ENCODE data around the gene STK10. TPM values are rescaled to one million over a fixed set of nuclear protein-coding genes. Genes with fewer than 3 reads are reported as not detected.

The STK10 gene
- total and polyA plus RNA-seq, 2 experiments from 2014 or later: 21.2 to 28.9 TPM

DNA sequence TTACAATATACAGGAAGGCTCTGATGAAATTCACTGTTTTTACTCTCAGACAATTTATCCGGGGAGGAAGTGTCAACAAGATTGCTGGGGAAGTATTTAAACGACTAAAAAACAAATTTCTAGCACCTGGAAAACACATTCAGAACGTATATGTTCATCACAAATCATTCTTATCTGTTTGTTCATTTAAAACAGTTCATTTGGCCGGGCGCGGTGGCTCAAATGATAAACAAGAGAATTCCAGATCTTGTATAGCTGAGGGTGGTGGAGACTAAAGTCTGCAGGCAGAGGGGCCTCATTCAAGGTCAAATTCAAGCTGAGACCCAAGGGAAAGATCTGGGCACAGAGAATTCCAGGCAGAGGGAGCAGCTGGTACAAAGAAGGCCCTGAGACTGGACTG, 90.0 kb downstream of the STK10 start:
- 77% methylated on average over 6 of the region's 6 CpGs for WGBS, 2 experiments (ENCODE audit: low coverage in 1 of 2, low lambda C conversion rate in 2 of 2, missing lambda C conversion rate in 2 of 2)
- Histone ChIP-seq H3F3A (ENCODE audit: insufficient read depth) (peaks cover 1% of the 10 kb centered on the region), H4K20me1 (ENCODE audit: insufficient read depth) (no peaks in the 10 kb centered on the region), H3K79me2 (ENCODE audit: insufficient read depth) (peaks cover 22% of the 10 kb centered on the region), H3K36me3 (ENCODE audit: low read depth) (peaks cover 8% of the 10 kb centered on the region; the same call in 1 of the 2 replicates), H3K27ac (no peak overlapping the region), H3K9me3 (ENCODE audit: low read depth) (no peaks in the 10 kb centered on the region), H3K27me3 (replicated peaks; ENCODE audit: insufficient read depth) (no peaks in the 10 kb centered on the region), H3K4me2 (ENCODE audit: unreplicated experiment) (no peak overlapping the region), H3K4me1 (ENCODE audit: insufficient read depth) (peaks cover 8% of the 10 kb centered on the region), H3K9me2 (ENCODE audit: insufficient read depth) (no peaks in the 10 kb centered on the region), H3K4me3 (no peak overlapping the region), H3K9ac (no peak overlapping the region), H2AFZ (no peak overlapping the region)
- in situ Hi-C loops (cut with MboI): no loop called here
- TF ChIP-seq EZH2 (IDR thresholded peaks at IDR 0.05; ENCODE audit: insufficient read depth, poor library complexity, severe bottlenecking) (no peak), EZH2phosphoT487 (IDR thresholded peaks at IDR 0.05; ENCODE audit: insufficient read depth, low read depth) (no peak)
- DNase-seq: no peak

DNA sequence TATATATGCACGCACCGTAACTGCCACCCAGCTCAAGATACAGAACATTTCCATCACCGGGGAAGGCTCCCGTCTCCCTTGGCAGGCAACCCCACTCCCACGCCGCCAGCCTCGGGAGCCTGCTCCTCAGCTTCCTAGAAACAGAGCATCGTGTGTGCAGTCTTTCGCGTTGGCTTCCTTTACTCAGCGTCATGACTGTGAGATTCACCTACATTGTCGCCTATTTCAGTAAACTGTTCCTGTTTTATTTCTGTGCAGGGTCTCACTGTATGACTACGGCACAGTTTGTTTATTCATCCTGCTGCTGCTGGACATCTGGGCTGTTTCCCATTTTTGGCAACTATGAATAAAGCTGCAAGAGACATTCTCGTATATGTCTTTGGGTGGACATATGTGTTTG, 90.7 kb downstream of the STK10 start:
- in situ Hi-C loops (cut with MboI): no loop called here
- H3K4me2 ChIP-seq (ENCODE audit: unreplicated experiment): no peak overlapping the region

DNA sequence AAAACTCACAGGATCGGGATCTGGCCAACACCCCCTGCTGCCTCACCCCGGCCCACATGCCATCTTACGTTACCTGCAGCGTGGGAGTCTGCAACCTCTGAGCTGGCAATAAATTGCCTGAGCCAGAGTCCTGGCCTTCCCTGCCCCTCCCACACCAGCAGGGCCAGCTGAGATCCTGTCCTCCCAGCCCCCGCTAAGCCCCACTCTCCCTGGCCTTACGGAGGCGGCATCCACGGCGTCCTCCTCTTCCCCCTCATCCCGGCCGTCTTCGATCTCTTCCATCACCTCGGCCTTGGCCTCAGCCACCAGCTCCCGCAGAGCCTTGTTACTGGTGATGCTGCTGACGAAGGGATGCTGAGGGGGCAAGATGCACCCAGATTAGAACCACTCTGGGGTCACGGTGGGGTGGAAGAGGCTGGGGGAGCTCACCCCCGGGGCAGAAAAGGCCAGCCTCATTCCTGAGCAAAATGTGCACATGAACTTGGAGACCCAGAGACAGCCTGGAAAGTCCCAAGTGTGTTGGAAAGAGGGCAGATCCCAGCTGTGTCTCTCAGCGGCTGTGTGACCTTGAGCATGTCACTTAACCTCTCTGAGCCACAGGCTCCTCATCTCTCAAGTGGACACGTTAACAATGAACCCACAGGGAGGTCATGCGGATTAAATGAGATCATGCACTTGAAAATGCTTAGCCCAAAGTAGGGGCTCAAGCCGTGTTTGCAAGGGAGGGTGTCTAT, 91.7 kb downstream of the STK10 start:
- Histone ChIP-seq H3K9ac (no peak overlapping the region), H3K9me2 (ENCODE audit: insufficient read depth) (no peaks in the 10 kb centered on the region), H3K27ac (no peak overlapping the region), H3K79me2 (ENCODE audit: insufficient read depth) (peaks cover 15% of the 10 kb centered on the region), H2AFZ (no peak overlapping the region), H3K4me2 (ENCODE audit: unreplicated experiment) (no peak overlapping the region), H3K4me3 (no peak overlapping the region), H3F3A (ENCODE audit: insufficient read depth) (no peaks in the 10 kb centered on the region), H3K4me1 (ENCODE audit: insufficient read depth) (no peaks in the 10 kb centered on the region), H4K20me1 (ENCODE audit: insufficient read depth) (no peaks in the 10 kb centered on the region), H3K27me3 (replicated peaks; ENCODE audit: insufficient read depth) (no peaks in the 10 kb centered on the region), H3K9me3 (ENCODE audit: low read depth) (no peaks in the 10 kb centered on the region), H3K36me3 (ENCODE audit: low read depth) (peaks cover 17% of the 10 kb centered on the region; the same call in 1 of the 2 replicates)
- in situ Hi-C loops (cut with MboI): no loop called here
- DNase-seq: no peak
- WGBS, 2 experiments (ENCODE audit: low coverage in 1 of 2, low lambda C conversion rate in 2 of 2, missing lambda C conversion rate in 2 of 2): 93% methylated on average over 20 to 21 of the region's 21 CpGs
- TF ChIP-seq EZH2phosphoT487 (IDR thresholded peaks at IDR 0.05; ENCODE audit: insufficient read depth, low read depth) (no peak), EZH2 (IDR thresholded peaks at IDR 0.05; ENCODE audit: insufficient read depth, poor library complexity, severe bottlenecking) (no peak)

More for the DNA sequence above, 90.7 kb downstream of the STK10 start:
- Histone ChIP-seq H3K9ac (no peak overlapping the region), H3K27me3 (replicated peaks; ENCODE audit: insufficient read depth) (no peaks in the 10 kb centered on the region), H3K36me3 (ENCODE audit: low read depth) (peaks cover 15% of the 10 kb centered on the region; the same call in 1 of the 2 replicates), H3K27ac (no peak overlapping the region), H3K9me3 (ENCODE audit: low read depth) (no peaks in the 10 kb centered on the region), H3F3A (ENCODE audit: insufficient read depth) (no peaks in the 10 kb centered on the region), H3K4me1 (ENCODE audit: insufficient read depth) (peaks cover 3% of the 10 kb centered on the region), H4K20me1 (ENCODE audit: insufficient read depth) (no peaks in the 10 kb centered on the region), H2AFZ (no peak overlapping the region), H3K9me2 (ENCODE audit: insufficient read depth) (no peaks in the 10 kb centered on the region), H3K4me3 (no peak overlapping the region), H3K79me2 (ENCODE audit: insufficient read depth) (peaks cover 20% of the 10 kb centered on the region)
- 83 to 85% methylated on average over 14 of the region's 14 CpGs for WGBS, 2 experiments (ENCODE audit: low coverage in 1 of 2, low lambda C conversion rate in 2 of 2, missing lambda C conversion rate in 2 of 2)
- no peak for DNase-seq
- TF ChIP-seq EZH2phosphoT487 (IDR thresholded peaks at IDR 0.05; ENCODE audit: insufficient read depth, low read depth): no peak
- no peak for TF ChIP-seq EZH2 (IDR thresholded peaks at IDR 0.05; ENCODE audit: insufficient read depth, poor library complexity, severe bottlenecking)

DNA sequence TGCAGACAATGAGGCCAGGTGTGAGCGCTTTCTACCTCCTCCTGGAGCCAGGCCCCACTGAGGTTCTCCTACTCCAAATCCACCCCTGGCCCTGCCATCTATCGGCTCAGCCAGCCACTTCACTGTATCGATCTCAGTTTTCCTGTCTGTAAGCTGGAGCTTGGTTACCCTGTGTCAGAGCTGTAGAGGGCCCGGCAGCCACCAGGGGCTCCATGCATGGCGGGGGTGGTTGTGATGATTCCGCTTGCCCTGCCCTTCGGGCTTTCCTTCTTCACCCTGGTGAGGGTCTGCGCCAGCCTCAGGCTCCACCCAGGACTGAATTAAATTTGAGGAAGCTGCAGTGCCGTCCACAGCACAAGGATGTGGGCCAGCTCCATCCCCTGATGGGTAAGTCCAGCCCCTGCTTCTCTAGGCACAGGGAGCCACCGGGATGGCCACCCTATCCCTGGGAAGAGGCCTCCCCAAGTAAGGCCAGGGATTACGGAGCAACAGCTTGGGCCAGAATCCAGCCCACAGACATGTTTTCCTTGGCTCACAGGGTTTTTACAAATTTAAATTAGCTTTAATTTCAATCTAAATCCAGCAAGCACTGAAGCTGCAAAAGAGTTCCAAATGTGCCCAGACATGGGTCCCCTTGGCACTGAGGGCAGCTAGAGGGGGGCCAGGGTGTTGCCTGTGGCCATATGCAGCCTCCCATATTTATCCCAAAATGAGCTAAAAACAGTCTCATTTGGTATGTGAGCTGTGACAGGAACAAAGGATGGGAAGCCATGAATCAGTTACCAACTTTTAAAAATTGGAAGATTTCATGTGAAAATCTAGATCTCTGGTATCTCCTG, 92.4 kb downstream of the STK10 start:
- Histone ChIP-seq H3K27ac (no peak overlapping the region), H4K20me1 (ENCODE audit: insufficient read depth) (no peaks in the 10 kb centered on the region), H2AFZ (no peak overlapping the region), H3K4me3 (no peak overlapping the region), H3K9me2 (ENCODE audit: insufficient read depth) (no peaks in the 10 kb centered on the region), H3K4me2 (ENCODE audit: unreplicated experiment) (no peak overlapping the region), H3K9me3 (ENCODE audit: low read depth) (no peaks in the 10 kb centered on the region), H3K27me3 (replicated peaks; ENCODE audit: insufficient read depth) (no peaks in the 10 kb centered on the region), H3F3A (ENCODE audit: insufficient read depth) (no peaks in the 10 kb centered on the region), H3K4me1 (ENCODE audit: insufficient read depth) (no peaks in the 10 kb centered on the region), H3K36me3 (ENCODE audit: low read depth) (peaks cover 17% of the 10 kb centered on the region; the same call in 1 of the 2 replicates), H3K9ac (no peak overlapping the region), H3K79me2 (ENCODE audit: insufficient read depth) (peaks cover 15% of the 10 kb centered on the region)
- 92 to 95% methylated on average over 7 to 11 of the region's 11 CpGs for WGBS, 2 experiments (ENCODE audit: low coverage in 1 of 2, low lambda C conversion rate in 2 of 2, missing lambda C conversion rate in 2 of 2)
- in situ Hi-C loops (cut with MboI): no loop called here
- DNase-seq: no peak
- TF ChIP-seq EZH2 (IDR thresholded peaks at IDR 0.05; ENCODE audit: insufficient read depth, poor library complexity, severe bottlenecking) (no peak), EZH2phosphoT487 (IDR thresholded peaks at IDR 0.05; ENCODE audit: insufficient read depth, low read depth) (no peak)
